Measurements from ENCODE around the gene SUMF2.
"Not testable (repeated sequence)": the region's sequence is repeated elsewhere in the genome, so short reads cannot be mapped to it uniquely, and the experiment has no call there.

Gene SUMF2

GRCh38 chr7:56106108-56107073 lies 42.3 kb downstream of the SUMF2 start, which contains the start of gene CHCHD2:
Gene CHCHD2, minus strand, starts transcription at chr7:56106476. Its CDS starts 63 bp downstream, at chr7:56106413.
- peak; percentile 99 for DNase-seq (ENCODE audit: low spot score)

GRCh38 chr7:56107954-56108258 lies 43.8 kb downstream of the SUMF2 start:
- no peak for DNase-seq (ENCODE audit: low spot score)

GRCh38 chr7:56110611-56111010 lies 46.5 kb downstream of the SUMF2 start:
- no peak for DNase-seq (ENCODE audit: low spot score)

- DNase-seq (ENCODE audit: low spot score), result not testable (repeated sequence)
Measured at GRCh38 chr7:56112244-56112643, 48.2 kb downstream of the SUMF2 start.

- no peak for DNase-seq (ENCODE audit: low spot score)
Measured at GRCh38 chr7:56115852-56116538, 51.9 kb downstream of the SUMF2 start, which contains the start of gene NUPR2. Gene NUPR2, minus strand, starts transcription at chr7:56116417. Its CDS starts 103 bp downstream, at chr7:56116314.

- no peak for DNase-seq (ENCODE audit: low spot score)
Measured at GRCh38 chr7:56121440-56121839, 57.4 kb downstream of the SUMF2 start.

GRCh38 chr7:56124981-56125380 lies 60.9 kb downstream of the SUMF2 start:
- DNase-seq (ENCODE audit: low spot score), result no peak

GRCh38 chr7:56125831-56126230 lies 61.7 kb downstream of the SUMF2 start:
- no peak for DNase-seq (ENCODE audit: low spot score)

- DNase-seq (ENCODE audit: low spot score), result no peak
Measured at GRCh38 chr7:56127241-56127975, 63.3 kb downstream of the SUMF2 start.

All from COLO829 (cell line).